Epithelial cell of esophagus (primary cell): ENCODE measurements around the gene DND1.
"Not testable (repeated sequence)": the region's sequence is repeated elsewhere in the genome, so short reads cannot be mapped to it uniquely, and the experiment has no call there.

Source experiments
- DNase-seq: peaks from one replicate; pipeline ENCODE4 v3.0.0; 2010; ENCODE audit warnings: low read depth
- H3K4me3 ChIP-seq: 2 replicates; pipeline ENCODE4 v1.5.1; 2011; ENCODE audit warnings: mild to moderate bottlenecking, low read length, control low read depth
- TF ChIP-seq, protein P1 (sequence below): IDR thresholded peaks from 2 replicates; pipeline ENCODE4 v1.5.1; 2011; ENCODE audit warnings: low read depth, mild to moderate bottlenecking, low read length, control low read depth, inconsistent platforms; ENCODE audit not compliant: insufficient read depth; ENCODE audit errors: missing control alignments

The DND1 gene

DNA sequence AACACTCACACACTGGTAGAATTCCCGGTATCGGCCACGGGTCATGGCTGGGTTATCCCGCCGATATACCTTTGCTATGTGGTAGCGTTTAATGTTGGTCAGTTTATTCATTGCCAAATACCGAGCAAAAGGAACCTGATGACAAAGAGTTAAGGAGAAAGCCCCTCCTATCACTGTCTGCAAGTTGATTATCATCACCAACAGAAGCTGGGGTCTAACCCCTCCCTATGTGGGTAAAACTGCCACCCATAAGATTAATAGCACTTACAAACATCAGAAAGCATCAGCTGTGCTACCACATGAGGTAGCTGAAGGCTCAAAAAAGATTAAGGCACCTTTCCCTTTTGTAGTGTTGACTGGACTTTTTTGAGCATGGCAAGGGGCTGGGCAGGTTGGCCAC is 5.6 kb upstream of the DND1 start:
- no peak for DNase-seq
- TF ChIP-seq, protein P1, sequence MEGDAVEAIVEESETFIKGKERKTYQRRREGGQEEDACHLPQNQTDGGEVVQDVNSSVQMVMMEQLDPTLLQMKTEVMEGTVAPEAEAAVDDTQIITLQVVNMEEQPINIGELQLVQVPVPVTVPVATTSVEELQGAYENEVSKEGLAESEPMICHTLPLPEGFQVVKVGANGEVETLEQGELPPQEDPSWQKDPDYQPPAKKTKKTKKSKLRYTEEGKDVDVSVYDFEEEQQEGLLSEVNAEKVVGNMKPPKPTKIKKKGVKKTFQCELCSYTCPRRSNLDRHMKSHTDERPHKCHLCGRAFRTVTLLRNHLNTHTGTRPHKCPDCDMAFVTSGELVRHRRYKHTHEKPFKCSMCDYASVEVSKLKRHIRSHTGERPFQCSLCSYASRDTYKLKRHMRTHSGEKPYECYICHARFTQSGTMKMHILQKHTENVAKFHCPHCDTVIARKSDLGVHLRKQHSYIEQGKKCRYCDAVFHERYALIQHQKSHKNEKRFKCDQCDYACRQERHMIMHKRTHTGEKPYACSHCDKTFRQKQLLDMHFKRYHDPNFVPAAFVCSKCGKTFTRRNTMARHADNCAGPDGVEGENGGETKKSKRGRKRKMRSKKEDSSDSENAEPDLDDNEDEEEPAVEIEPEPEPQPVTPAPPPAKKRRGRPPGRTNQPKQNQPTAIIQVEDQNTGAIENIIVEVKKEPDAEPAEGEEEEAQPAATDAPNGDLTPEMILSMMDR, result no peak
- no peak overlapping the region for H3K4me3 ChIP-seq

DNA sequence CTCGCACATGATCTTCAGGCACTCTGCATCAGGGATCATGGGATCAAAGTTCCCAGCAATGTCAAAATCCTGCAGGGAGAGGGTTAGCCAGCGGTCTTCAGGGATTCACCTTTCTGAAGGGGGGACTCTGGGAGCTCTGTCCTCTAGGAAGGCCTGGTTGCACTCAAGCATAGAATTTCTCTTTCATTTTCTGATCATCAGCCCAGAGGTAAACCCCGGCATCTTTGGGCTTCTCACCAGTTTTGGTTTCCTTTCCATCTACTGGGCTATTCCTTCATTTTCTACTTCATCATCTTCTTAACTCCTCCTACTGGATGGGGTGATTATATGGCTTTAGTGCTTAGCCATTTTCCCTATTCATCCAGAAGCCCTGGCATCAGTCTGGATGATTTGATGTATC is 4.6 kb upstream of the DND1 start:
- no peak overlapping the region for H3K4me3 ChIP-seq
- no peak for DNase-seq
- TF ChIP-seq, protein P1, result no peak

DNA sequence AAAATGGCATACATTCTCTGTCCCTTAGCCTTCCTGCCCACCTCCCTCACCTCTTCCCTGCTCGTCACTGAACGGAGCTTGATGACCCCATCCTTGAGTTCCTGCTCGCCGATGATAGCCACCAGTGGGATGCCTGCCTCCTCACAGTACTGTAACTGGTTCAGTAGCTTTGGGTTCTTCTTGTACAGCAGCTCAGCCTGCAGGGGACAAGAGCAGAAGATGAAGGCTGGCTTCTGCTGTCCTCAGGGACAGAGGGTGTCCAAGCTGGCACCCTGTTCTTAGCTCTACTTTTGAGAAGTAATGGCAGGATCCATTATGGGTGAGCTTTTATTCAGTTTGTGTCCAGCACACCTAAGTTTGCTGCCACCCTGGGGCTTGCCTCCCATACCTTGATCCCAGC is 1.3 kb upstream of the DND1 start:
- TF ChIP-seq, protein P1, result no peak
- no peak overlapping the region for H3K4me3 ChIP-seq
- DNase-seq, result no peak

DNA sequence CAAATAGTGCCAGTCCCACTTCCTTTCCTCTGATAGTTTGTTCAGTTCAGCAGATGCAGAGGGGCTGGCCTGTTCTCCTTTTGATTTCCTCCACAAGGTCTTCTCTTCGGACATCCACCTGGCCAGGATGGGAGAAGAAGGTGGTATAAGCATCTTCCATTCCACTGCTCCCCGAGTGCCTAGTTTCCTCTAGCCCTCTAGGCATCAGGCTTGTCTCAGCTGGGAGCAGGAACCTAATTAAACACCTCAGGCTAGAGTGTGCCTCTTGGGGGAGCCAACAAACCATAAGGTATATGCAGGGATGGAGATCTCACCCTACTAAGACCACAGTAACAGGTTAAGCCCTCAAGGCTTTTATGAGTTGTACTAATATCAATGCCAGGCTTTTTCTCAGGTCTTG is 835 bp upstream of the DND1 start:
- DNase-seq, result no peak
- TF ChIP-seq, protein P1, result no peak
- H3K4me3 ChIP-seq, result no peak overlapping the region

DNA sequence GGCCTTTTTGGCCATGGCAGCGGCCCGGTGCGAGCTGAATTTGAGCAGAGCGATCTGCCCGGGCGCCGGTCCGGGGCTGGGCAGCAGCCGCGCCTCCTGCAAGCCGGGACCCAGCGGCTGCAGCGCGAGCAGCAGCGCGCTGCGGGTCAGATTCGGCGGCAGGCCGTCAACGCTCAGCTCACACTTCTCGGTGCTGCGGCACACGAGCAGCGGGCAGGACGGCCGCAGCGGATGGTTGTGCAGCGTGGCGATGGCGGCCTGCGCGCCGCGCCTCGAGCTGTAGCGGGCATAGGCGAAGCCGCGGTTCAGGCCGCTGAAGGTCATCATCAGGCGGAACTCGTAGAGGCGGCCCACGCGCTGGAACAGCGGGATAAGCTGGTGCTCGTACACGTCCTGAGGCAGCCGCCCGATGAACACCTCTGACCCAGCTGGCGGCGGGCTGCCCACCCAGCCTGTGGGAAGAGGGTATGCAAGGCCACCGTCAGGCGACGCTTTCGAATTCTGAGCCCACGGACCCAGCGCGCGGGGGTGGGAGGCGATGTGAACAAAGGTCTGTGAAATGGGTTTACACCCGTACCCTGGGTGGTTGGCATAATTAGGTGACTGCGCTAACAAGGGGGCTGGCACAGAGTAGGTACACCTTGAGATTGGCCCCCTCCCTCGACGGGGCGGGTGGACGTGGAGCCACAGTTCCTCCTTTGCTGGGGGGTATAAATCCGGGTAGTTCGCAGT is 755 bp downstream of the DND1 start:
- H3K4me3 ChIP-seq, result no peak overlapping the region
- DNase-seq, result no peak
- TF ChIP-seq, protein P1, result no peak

DNA sequence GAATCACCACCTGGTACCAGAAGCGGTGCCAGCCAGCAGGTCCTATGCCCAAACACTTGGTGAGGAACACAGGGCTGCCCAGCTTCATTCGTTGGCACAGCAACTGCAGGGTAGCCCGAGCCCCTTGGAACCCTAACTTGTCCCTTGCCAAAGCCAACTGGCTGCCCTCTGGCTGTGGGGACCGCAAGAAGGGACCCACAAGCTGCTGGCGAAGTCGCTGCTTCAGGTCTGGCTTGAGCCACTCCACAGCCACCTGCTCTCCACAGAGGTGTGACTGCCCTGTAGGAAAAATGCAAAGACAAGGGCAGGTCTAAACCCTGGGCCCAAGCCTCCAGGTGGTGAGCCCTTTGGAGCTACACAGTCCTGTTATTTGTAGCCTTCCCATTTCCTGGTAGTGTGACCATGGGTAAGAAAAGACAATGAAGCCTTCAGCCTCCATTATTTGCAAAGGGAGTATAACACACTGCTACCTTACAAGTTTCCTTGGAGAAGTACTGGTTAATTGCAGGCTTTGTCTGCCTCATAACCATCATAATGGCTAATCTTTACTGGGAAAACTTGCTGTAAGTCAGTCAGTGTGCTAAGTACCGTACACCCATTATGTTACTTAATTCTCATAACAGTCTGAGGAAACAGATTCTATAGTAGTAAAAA is 1.8 kb downstream of the DND1 start:
- DNase-seq, result no peak
- TF ChIP-seq, protein P1, result no peak
- H3K4me3 ChIP-seq, result no peak overlapping the region

DNA sequence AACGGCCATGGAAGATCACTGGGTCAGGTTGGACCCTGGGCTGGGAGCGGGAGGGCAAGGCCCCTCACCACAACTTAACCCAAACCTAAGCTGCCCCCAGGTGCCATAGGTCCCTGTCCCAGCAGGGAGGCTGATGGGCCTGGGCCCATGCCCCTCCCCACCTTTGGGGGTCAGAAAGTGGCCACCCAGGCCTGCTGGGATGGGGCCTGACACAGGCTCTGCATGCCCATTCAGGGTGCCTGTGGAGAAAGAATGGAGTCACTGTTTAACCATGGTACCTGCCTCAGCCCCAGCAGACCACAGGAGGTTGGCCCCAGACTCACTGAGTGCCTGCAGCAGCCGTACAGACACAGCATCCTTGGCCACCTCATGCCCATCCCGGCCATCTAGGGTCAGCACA is 2.3 kb downstream of the DND1 start:
- H3K4me3 ChIP-seq, DNase-seq: not testable (repeated sequence)
